ENCODE data around the gene SRRM4. TPM values are rescaled to one million over a fixed set of nuclear protein-coding genes. Genes with fewer than 3 reads are reported as not detected.

The SRRM4 gene
- total RNA-seq, 1 donor from 2014 or later, result 1.7 TPM

GRCh38 chr12:119149270-119149669, 167.9 kb downstream of the SRRM4 start:
- H3K4me1 Mint-ChIP-seq, result peaks cover 24% of the 10 kb centered on the region
- H3K9me3 Mint-ChIP-seq, result peaks cover 6% of the 10 kb centered on the region
- no peak for TF ChIP-seq CTCF (IDR thresholded peaks at IDR 0.05; ENCODE audit: unreplicated experiment)
- peak overlapping the region; percentile 10 for H3K27ac Mint-ChIP-seq
- no peak for DNase-seq (ENCODE audit: low spot score in 2 of 2, unreplicated experiment in 2 of 2)
- no peaks in the 10 kb centered on the region for H3K27me3 Mint-ChIP-seq (ENCODE audit: low read depth)
- no peaks in the 10 kb centered on the region for H3K36me3 Mint-ChIP-seq
- no peak overlapping the region for H3K4me3 Mint-ChIP-seq

- H3K36me3 Mint-ChIP-seq, result no peaks in the 10 kb centered on the region
- no peak overlapping the region for H3K27ac Mint-ChIP-seq
- H3K27me3 Mint-ChIP-seq (ENCODE audit: low read depth), result no peaks in the 10 kb centered on the region
- no peak for DNase-seq (ENCODE audit: low spot score in 2 of 2, unreplicated experiment in 2 of 2)
- H3K9me3 Mint-ChIP-seq, result peaks cover 6% of the 10 kb centered on the region
- H3K4me1 Mint-ChIP-seq, result peaks cover 24% of the 10 kb centered on the region
- no peak overlapping the region for H3K4me3 Mint-ChIP-seq
- no peak for TF ChIP-seq CTCF (IDR thresholded peaks at IDR 0.05; ENCODE audit: unreplicated experiment)
Observed at GRCh38 chr12:119151445-119152026, 170.2 kb downstream of the SRRM4 start.

- TF ChIP-seq CTCF (IDR thresholded peaks at IDR 0.05; ENCODE audit: unreplicated experiment), result no peak
- Mint-ChIP-seq H3K27ac (peak overlapping the region; percentile 98), H3K36me3 (peaks cover 4% of the 10 kb centered on the region), H3K4me1 (peaks cover 13% of the 10 kb centered on the region), H3K27me3 (ENCODE audit: low read depth) (no peaks in the 10 kb centered on the region), H3K4me3 (peak overlapping the region; percentile 82), H3K9me3 (peaks cover 6% of the 10 kb centered on the region)
- peak; percentile 91 to 94 for DNase-seq (ENCODE audit: low spot score in 2 of 2, unreplicated experiment in 2 of 2)
Observed at GRCh38 chr12:119153477-119154434, 172.4 kb downstream of the SRRM4 start.

GRCh38 chr12:119154435-119154818, 173.1 kb downstream of the SRRM4 start:
- peaks cover 4% of the 10 kb centered on the region for H3K36me3 Mint-ChIP-seq
- H3K27me3 Mint-ChIP-seq (ENCODE audit: low read depth), result no peaks in the 10 kb centered on the region
- H3K27ac Mint-ChIP-seq, result peak overlapping the region; percentile 98
- DNase-seq (ENCODE audit: low spot score in 2 of 2, unreplicated experiment in 2 of 2), result peak in 1 of 2 experiments; percentile 69
- H3K4me3 Mint-ChIP-seq, result peak overlapping the region; percentile 82
- TF ChIP-seq CTCF (IDR thresholded peaks at IDR 0.05; ENCODE audit: unreplicated experiment), result no peak
- H3K4me1 Mint-ChIP-seq, result peaks cover 13% of the 10 kb centered on the region
- peaks cover 6% of the 10 kb centered on the region for H3K9me3 Mint-ChIP-seq

GRCh38 chr12:119156401-119157044, 175.2 kb downstream of the SRRM4 start:
- Mint-ChIP-seq H3K9me3 (peaks cover 5% of the 10 kb centered on the region), H3K36me3 (peaks cover 4% of the 10 kb centered on the region), H3K4me1 (peaks cover 16% of the 10 kb centered on the region), H3K27me3 (ENCODE audit: low read depth) (no peaks in the 10 kb centered on the region), H3K4me3 (no peak overlapping the region), H3K27ac (no peak overlapping the region)
- DNase-seq (ENCODE audit: low spot score in 2 of 2, unreplicated experiment in 2 of 2), result no peak
- no peak for TF ChIP-seq CTCF (IDR thresholded peaks at IDR 0.05; ENCODE audit: unreplicated experiment)
